ENCODE results near the gene KIF18B. TPM values are rescaled to one million over a fixed set of nuclear protein-coding genes. Genes with fewer than 3 reads are reported as not detected.

KIF18B gene
- total and polyA plus RNA-seq, 2 of the 8 experiments (the other 6 are each of a cell fraction or from before 2014, with no cell fraction given) = 39.0 to 59.4 TPM

GRCh38 chr17:44921122-44921882 lies 26.3 kb downstream of the KIF18B start:
- TF ChIP-seq CTCF (IDR thresholded peaks at IDR 0.05; ENCODE audit: control extremely low read depth in 1 of 3, insufficient read depth in 1 of 3, low read depth in 1 of 3, low read length in 3 of 3) (peak in 1 of 3 experiments; percentile 7; a peak in 1 of 4 replicates), CHD2 (IDR thresholded peaks at IDR 0.05; ENCODE audit: low read length) (no peak)
- no peak overlapping the region for H3K56ac ChIP-seq (replicated peaks; ENCODE audit: insufficient read length, low read depth, low read length)
- no peak overlapping the region for H4K91ac ChIP-seq (replicated peaks; ENCODE audit: insufficient read length, low read length)
- no peak overlapping the region for H4K8ac ChIP-seq (ENCODE audit: extremely low read depth, insufficient read depth, low read length)
- no peak overlapping the region for H3K4me3 ChIP-seq (ENCODE audit: extremely low read depth in 1 of 4, insufficient read depth in 2 of 4, low read depth in 3 of 4, low read length in 4 of 4)
- H3K4ac ChIP-seq (replicated peaks; ENCODE audit: insufficient read length, low read depth, low read length) = no peak overlapping the region
- H3K27me3 ChIP-seq (replicated peaks in 1 of 4; ENCODE audit: control insufficient read depth in 3 of 4, extremely low read depth in 1 of 4, insufficient read depth in 3 of 4, low read length in 3 of 4) = no peaks in the 10 kb centered on the region
- no peak overlapping the region for H3K9ac ChIP-seq (replicated peaks in 1 of 4; ENCODE audit: extremely low read depth in 1 of 4, low read depth in 3 of 4, low read length in 3 of 4)
- no peak overlapping the region for H3K23ac ChIP-seq (ENCODE audit: insufficient read length)
- no peaks in the 10 kb centered on the region for H3K9me3 ChIP-seq (ENCODE audit: insufficient read depth in 2 of 2, low read depth in 1 of 2, low read length in 1 of 2)
- peak in 1 of 2 experiments; percentile 73 for DNase-seq (ENCODE audit: low read depth in 1 of 2, low spot score in 2 of 2)
- H3K27ac ChIP-seq (ENCODE audit: low read depth, low read length) = no peak overlapping the region
- H4K20me1 ChIP-seq (replicated peaks in 1 of 2; ENCODE audit: control insufficient read depth in 1 of 2, insufficient read depth in 2 of 2, low read length in 2 of 2) = no peaks in the 10 kb centered on the region
- H2BK5ac ChIP-seq (ENCODE audit: low read depth, low read length) = no peak overlapping the region
- no peaks in the 10 kb centered on the region for H3K79me1 ChIP-seq (ENCODE audit: low read depth, low read length)
- FAIRE-seq = no peak
- H3K23me2 ChIP-seq (ENCODE audit: low read depth, low read length) = no peaks in the 10 kb centered on the region; the same call in 1 of the 2 replicates
- H3K79me2 ChIP-seq (ENCODE audit: control insufficient read depth in 1 of 2, insufficient read depth in 2 of 2, low read length in 2 of 2) = no peaks in the 10 kb centered on the region
- peak overlapping the region; percentile 77; the same call in 1 of the 2 replicates for H2BK15ac ChIP-seq (ENCODE audit: low read length)
- 46% methylated on average over 11 of the region's 11 CpGs; no CpG with 5 or more reads in 1 of the 2 experiments for WGBS, 2 experiments (ENCODE audit: extremely low coverage in 1 of 2, insufficient coverage in 1 of 2, insufficient read length in 1 of 2, insufficient replicate concordance in 2 of 2, low coverage in 1 of 2, low lambda C conversion rate in 2 of 2, missing lambda C conversion rate in 1 of 2)
- peaks cover 6 to 15% (median 9%) of the 10 kb centered on the region in 4 experiments for H3K4me1 ChIP-seq (replicated peaks in 1 of 4; ENCODE audit: control insufficient read depth in 3 of 4, insufficient read depth in 4 of 4, low read length in 3 of 4)
- H3K18ac ChIP-seq (ENCODE audit: extremely low read depth, low read length) = peak overlapping the region; percentile 16; the same call in 1 of the 2 replicates
- no peak overlapping the region for H4K5ac ChIP-seq (ENCODE audit: insufficient read length, low read depth, low read length)
- H2AFZ ChIP-seq (ENCODE audit: low read length) = 0 out of 2 replicates have a peak overlapping the region, but pooled peaks have one; percentile 14
- POLR2A ChIA-PET (ENCODE audit: partially characterized antibody) = interaction anchor here (0.8 to 5.3 kb wide), 19 partner anchors 8 to 227 kb away, joined by 3 to 25 read pairs (median 5); partner anchors contain the start of genes ACBD4, EFTUD2 and HEXIM1
- H2AK5ac ChIP-seq (ENCODE audit: low read depth, low read length) = no peak overlapping the region; the same call in 1 of the 2 replicates
- CTCF ChIA-PET (ENCODE audit: partially characterized antibody) = interaction anchor here (0.7 to 13.0 kb wide), 41 partner anchors 8 to 277 kb away, joined by 3 to 243 read pairs (median 6); partner anchors contain the start of genes ACBD4 and C1QL1
- peak overlapping the region; percentile 1 to 38; a peak in 2 of 4 replicates for H3K4me2 ChIP-seq (ENCODE audit: insufficient read depth in 1 of 2, low read depth in 2 of 2, low read length in 2 of 2)
- H2BK12ac ChIP-seq (ENCODE audit: low read depth, low read length) = peak overlapping the region; percentile 12; the same call in 1 of the 2 replicates
- no peak overlapping the region for H2BK120ac ChIP-seq (replicated peaks; ENCODE audit: low read depth, low read length)
- peaks cover 0 to 5% (median 2%) of the 10 kb centered on the region in 4 experiments; a peak in 5 of 8 replicates for H3K36me3 ChIP-seq (ENCODE audit: control insufficient read depth in 2 of 4, insufficient read depth in 4 of 4, low read length in 3 of 4)
- H3K14ac ChIP-seq (ENCODE audit: insufficient read length) = no peak overlapping the region
- H2BK20ac ChIP-seq (ENCODE audit: low read length) = peak overlapping the region; percentile 38; the same call in 1 of the 2 replicates
